Measurements from ENCODE around the gene SLC43A3.

Gene SLC43A3

GRCh38 chr11:57359896-57360690, 66.8 kb downstream of the SLC43A3 start:
- Histone ChIP-seq H3K36me3 (no peaks in the 10 kb centered on the region), H3K27me3 (no peaks in the 10 kb centered on the region), H4K20me1 (no peaks in the 10 kb centered on the region), H3K4me1 (peaks cover 19 to 48% (median 34%) of the 10 kb centered on the region in 10 experiments), H3K4me3 (no peak overlapping the region), H3K9me3 (replicated peaks in 1 of 11) (no peaks in the 10 kb centered on the region), H3K9ac (0 out of 22 replicates have a peak overlapping the region, but pooled peaks of 1 of the 11 experiments have one; percentile 2), H3K4me2 (peak overlapping the region in 1 of 11 experiments; percentile 78; a peak in 1 of 22 replicates), H3K27ac (no peak overlapping the region)
- TF ChIP-seq Cebpa-rat (IDR thresholded peaks at IDR 0.05), result no peak

- Histone ChIP-seq H3K9ac (peak overlapping the region in 1 of 11 experiments; percentile 2; a peak in 1 of 22 replicates), H3K4me3 (no peak overlapping the region), H4K20me1 (no peaks in the 10 kb centered on the region), H3K36me3 (no peaks in the 10 kb centered on the region), H3K4me1 (peaks cover 26 to 55% (median 41%) of the 10 kb centered on the region in 10 experiments), H3K27ac (no peak overlapping the region), H3K4me2 (peak overlapping the region in 5 of 11 experiments; percentile 1 to 78 (median 40); a peak in 8 of 22 replicates), H3K9me3 (replicated peaks in 1 of 11) (no peaks in the 10 kb centered on the region), H3K27me3 (no peaks in the 10 kb centered on the region)
- no peak for TF ChIP-seq Cebpa-rat (IDR thresholded peaks at IDR 0.05)
Observed at GRCh38 chr11:57359396-57359795, 67.5 kb downstream of the SLC43A3 start.

GRCh38 chr11:57358991-57359390, 67.9 kb downstream of the SLC43A3 start:
- Histone ChIP-seq H3K27ac (0 out of 22 replicates have a peak overlapping the region, but pooled peaks of 1 of the 11 experiments have one; percentile 9), H4K20me1 (no peaks in the 10 kb centered on the region), H3K4me1 (peaks cover 30 to 59% (median 45%) of the 10 kb centered on the region in 10 experiments), H3K27me3 (no peaks in the 10 kb centered on the region), H3K9ac (no peak overlapping the region), H3K4me3 (no peak overlapping the region), H3K4me2 (peak overlapping the region in 6 of 11 experiments; percentile 1 to 78 (median 24); a peak in 9 of 22 replicates), H3K9me3 (replicated peaks in 1 of 11) (no peaks in the 10 kb centered on the region), H3K36me3 (no peaks in the 10 kb centered on the region)
- no peak for TF ChIP-seq Cebpa-rat (IDR thresholded peaks at IDR 0.05)

- 0 out of 22 replicates have a peak overlapping the region, but pooled peaks of 1 of the 11 experiments have one; percentile 9 for H3K27ac ChIP-seq
- TF ChIP-seq Cebpa-rat (IDR thresholded peaks at IDR 0.05), result no peak
- H3K4me3 ChIP-seq, result no peak overlapping the region
- peak overlapping the region in 6 of 11 experiments; percentile 1 to 78 (median 24); a peak in 9 of 22 replicates for H3K4me2 ChIP-seq
- no peak overlapping the region for H3K9ac ChIP-seq
- H4K20me1 ChIP-seq, result no peaks in the 10 kb centered on the region
- H3K27me3 ChIP-seq, result no peaks in the 10 kb centered on the region
- no peaks in the 10 kb centered on the region for H3K9me3 ChIP-seq (replicated peaks in 1 of 11)
- H3K36me3 ChIP-seq, result no peaks in the 10 kb centered on the region
- peaks cover 34 to 63% (median 49%) of the 10 kb centered on the region in 10 experiments for H3K4me1 ChIP-seq
Observed at GRCh38 chr11:57358543-57358961, 68.4 kb downstream of the SLC43A3 start.

- Histone ChIP-seq H3K9ac (no peak overlapping the region), H4K20me1 (no peaks in the 10 kb centered on the region), H3K36me3 (no peaks in the 10 kb centered on the region), H3K9me3 (replicated peaks in 1 of 11) (0 out of 22 replicates have a peak, but pooled peaks cover 0 to 1% (median 0%) of the 10 kb centered on the region in 11 experiments), H3K4me3 (no peak overlapping the region), H3K27me3 (no peaks in the 10 kb centered on the region), H3K27ac (no peak overlapping the region), H3K4me1 (peaks cover 41 to 65% (median 52%) of the 10 kb centered on the region in 10 experiments), H3K4me2 (peak overlapping the region in 3 of 11 experiments; percentile 40 to 78 (median 54); a peak in 4 of 22 replicates)
- no peak for TF ChIP-seq Cebpa-rat (IDR thresholded peaks at IDR 0.05)
Observed at GRCh38 chr11:57357856-57358255, 69.1 kb downstream of the SLC43A3 start.

- no peak overlapping the region for H3K4me3 ChIP-seq
- peaks cover 0 to 7% (median 5%) of the 10 kb centered on the region in 11 experiments; a peak in 6 of 22 replicates for H3K9me3 ChIP-seq (replicated peaks in 1 of 11)
- H3K27ac ChIP-seq, result 0 out of 22 replicates have a peak overlapping the region, but pooled peaks of 1 of the 11 experiments have one; percentile 1
- no peaks in the 10 kb centered on the region for H4K20me1 ChIP-seq
- H3K36me3 ChIP-seq, result no peaks in the 10 kb centered on the region
- H3K27me3 ChIP-seq, result no peaks in the 10 kb centered on the region
- TF ChIP-seq Cebpa-rat (IDR thresholded peaks at IDR 0.05), result no peak
- H3K9ac ChIP-seq, result no peak overlapping the region
- peaks cover 43 to 65% (median 52%) of the 10 kb centered on the region in 10 experiments for H3K4me1 ChIP-seq
- peak overlapping the region in 7 of 11 experiments; percentile 54 to 87 (median 75); a peak in 7 of 22 replicates for H3K4me2 ChIP-seq
Observed at GRCh38 chr11:57357310-57357709, 69.6 kb downstream of the SLC43A3 start.

Data from BLaER1 treated with 17β-estradiol and CSF1 and Interleukin-3, amounts not matched to agents 10 nM and 100 nM (cell line).